HCT116 (cell line): Measurements from ENCODE around the gene CREB3L1. TPM values are rescaled to one million over a fixed set of nuclear protein-coding genes. Genes with fewer than 3 reads are reported as not detected.
"Not testable (repeated sequence)": the region's sequence is repeated elsewhere in the genome, so short reads cannot be mapped to it uniquely, and the experiment has no call there.

Experiments
- ATAC-seq: fragments of 200-7000 bp; cut with Tn5 transposase; 2 replicates; pipeline ENCODE4 v1.9.1; 2020; ENCODE audit warnings: mild to moderate bottlenecking, moderate library complexity
- BruUV-seq: library from RNA; stranded (reverse); fragments of 400-500 nt; replicated peaks from 2 replicates; lab custom pipeline; 2021; lab: Mats Ljungman, UMichigan
- CTCF ChIA-PET: fragments of 300-600 bp; sonication (Branson Sonifier 250); formaldehyde crosslinking; loops from one replicate; lab custom pipeline; 2021; ENCODE audit warnings: antibody characterized with exemption; lab: Charles Lee
- POLR2A ChIA-PET: fragments of 300-600, 350-600 bp; sonication (Branson Sonifier 250); formaldehyde crosslinking; loops from one replicate; lab custom pipeline; 2021; ENCODE audit warnings: antibody characterized with exemption; lab: Charles Lee
- RAD21 ChIA-PET, 2 experiments: fragments of 300-600 bp; sonication (Branson Sonifier 250); formaldehyde crosslinking; loops; one replicate each; lab custom pipeline; 2023; ENCODE audit warnings: low total read pairs in 2 of 2; ENCODE audit not compliant: uncharacterized antibody in 2 of 2, unreplicated experiment in 2 of 2, low non-redundant PET in 1 of 2; lab: Charles Lee
- DNase-seq: peaks from one replicate; pipeline ENCODE4 v3.0.0-alpha.2; 2010; ENCODE audit warnings: low read depth, low spot score
- H2AFZ ChIP-seq: fragments of 200-600 bp; shearing (Covaris generic), sonication (generic); 2 replicates; pipeline ENCODE4 v1.6.1; 2017; ENCODE audit warnings: low read depth, mixed run types, mixed read lengths, antibody characterized with exemption, low read length; ENCODE audit not compliant: poor library complexity, severe bottlenecking
- H3K27ac ChIP-seq: 2 replicates; pipeline ENCODE4 v1.5.1; 2012; ENCODE audit warnings: low read depth, low read length
- H3K27me3 ChIP-seq: fragments of 200-600 bp; sonication (generic); 2 replicates; pipeline ENCODE4 v1.6.1; 2016; ENCODE audit warnings: mixed run types, low read length, mixed read lengths; ENCODE audit not compliant: insufficient read depth
- H3K36me3 ChIP-seq, 2 experiments: fragments of 200-500 bp in 1 of 2; fragments of 200-600 bp in 1 of 2; sonication (Bioruptor generic) in 1 of 2; sonication (generic) in 1 of 2; 2 replicates each; pipeline versions ENCODE4 v1.5.1 to v1.6.1; 2014 to 2016; ENCODE audit warnings: low read length in 2 of 2, inconsistent platforms in 1 of 2, mixed read lengths in 1 of 2, mixed run types in 1 of 2; ENCODE audit not compliant: insufficient read depth in 2 of 2, control insufficient read depth in 1 of 2
- H3K4me1 ChIP-seq, 2 experiments: fragments of 200-600 bp in 1 of 2; sonication (generic) in 1 of 2; 2 replicates each; pipeline versions ENCODE4 v1.5.1 to v1.6.1; 2012 to 2017; ENCODE audit warnings: low read length in 2 of 2, inconsistent platforms in 1 of 2, mild to moderate bottlenecking in 1 of 2, mixed read lengths in 1 of 2, mixed run types in 1 of 2, moderate library complexity in 1 of 2; ENCODE audit not compliant: insufficient read depth in 2 of 2, control insufficient read depth in 1 of 2
- H3K4me2 ChIP-seq: fragments of 200-600 bp; sonication (generic); 2 replicates; pipeline ENCODE4 v1.6.1; 2017; ENCODE audit warnings: mixed run types, low read length, mixed read lengths
- H3K4me3 ChIP-seq, 2 experiments: fragments of 200-600 bp in 1 of 2; sonication (generic) in 1 of 2; replicated peaks in 1 of 2; 2 replicates each; pipeline ENCODE4 v1.5.1; 2011 to 2016; ENCODE audit warnings: low read length in 2 of 2, control low read depth in 1 of 2, low read depth in 1 of 2, mild to moderate bottlenecking in 1 of 2, mixed read lengths in 1 of 2, mixed run types in 1 of 2
- H3K79me2 ChIP-seq: fragments of 200-600 bp; sonication (generic); 2 replicates; pipeline ENCODE4 v1.6.1; 2017; ENCODE audit warnings: mild to moderate bottlenecking, mixed run types, low read length, moderate library complexity, mixed read lengths; ENCODE audit not compliant: insufficient read depth
- H3K9ac ChIP-seq: fragments of 200-600 bp; sonication (generic); 2 replicates; pipeline ENCODE4 v1.6.1; 2016; ENCODE audit warnings: low read length, mixed read lengths
- H3K9me2 ChIP-seq: fragments of 200-600 bp; sonication (generic), shearing (Covaris generic); 2 replicates; pipeline ENCODE4 v1.6.1; 2017; ENCODE audit warnings: mixed run types, mild to moderate bottlenecking, moderate library complexity; ENCODE audit not compliant: insufficient read depth
- H3K9me3 ChIP-seq, 2 experiments: fragments of 200-500 bp in 1 of 2; fragments of 200-600 bp in 1 of 2; sonication (Bioruptor generic) in 1 of 2; sonication (generic) in 1 of 2; 2 replicates each; pipeline ENCODE4 v1.6.1; 2014 to 2017; ENCODE audit warnings: low read length in 2 of 2, mixed read lengths in 2 of 2, inconsistent platforms in 1 of 2, low read depth in 1 of 2, mild to moderate bottlenecking in 1 of 2, mixed run types in 1 of 2, moderate library complexity in 1 of 2; ENCODE audit not compliant: control insufficient read depth in 1 of 2, insufficient read depth in 1 of 2
- H4K20me1 ChIP-seq: fragments of 200-600 bp; sonication (generic), shearing (Covaris generic); 2 replicates; pipeline ENCODE4 v1.6.1; 2017; ENCODE audit warnings: mixed run types, mild to moderate bottlenecking, moderate library complexity; ENCODE audit not compliant: insufficient read depth
- CBX3 ChIP-seq: IDR thresholded peaks from 2 replicates; pipeline ENCODE4 v1.6.1; 2012; ENCODE audit warnings: low read depth
- CEBPB ChIP-seq: IDR thresholded peaks from 2 replicates; pipeline ENCODE4 v1.6.1; 2012; ENCODE audit warnings: low read depth
- EGR1 ChIP-seq: IDR thresholded peaks from 2 replicates; pipeline ENCODE4 v1.6.1; 2012; ENCODE audit warnings: low read depth
- REST ChIP-seq: IDR thresholded peaks from 2 replicates; pipeline ENCODE4 v1.6.1; 2012; ENCODE audit warnings: low read depth
- SIN3A ChIP-seq: IDR thresholded peaks from 2 replicates; pipeline ENCODE4 v1.6.1; 2012; ENCODE audit warnings: low read depth
- YY1 ChIP-seq: IDR thresholded peaks from 2 replicates; pipeline ENCODE4 v1.6.1; 2011; ENCODE audit warnings: low read length, low read depth, moderate library complexity, mild to moderate bottlenecking; ENCODE audit not compliant: insufficient replicate concordance; ENCODE audit errors: extremely low read depth
- intact Hi-C: fragments of 100-400 bp; cut with micrococcal nuclease; formaldehyde crosslinking; loops from 2 replicates; pipeline ENCODE4 v1.10.0; 2022
- total RNA-seq: library from RNA; stranded (reverse); gene quantifications from one replicate; pipeline ENCODE4 v1.2.1, GENCODE V29; 2021; ENCODE audit not compliant: unreplicated experiment
- TF ChIP-seq, protein P1 (sequence below): IDR thresholded peaks from 2 replicates; pipeline ENCODE4 v1.6.1; 2012

Gene CREB3L1
- total RNA-seq, 1 experiment from 2014 or later: 0.37 TPM

DNA sequence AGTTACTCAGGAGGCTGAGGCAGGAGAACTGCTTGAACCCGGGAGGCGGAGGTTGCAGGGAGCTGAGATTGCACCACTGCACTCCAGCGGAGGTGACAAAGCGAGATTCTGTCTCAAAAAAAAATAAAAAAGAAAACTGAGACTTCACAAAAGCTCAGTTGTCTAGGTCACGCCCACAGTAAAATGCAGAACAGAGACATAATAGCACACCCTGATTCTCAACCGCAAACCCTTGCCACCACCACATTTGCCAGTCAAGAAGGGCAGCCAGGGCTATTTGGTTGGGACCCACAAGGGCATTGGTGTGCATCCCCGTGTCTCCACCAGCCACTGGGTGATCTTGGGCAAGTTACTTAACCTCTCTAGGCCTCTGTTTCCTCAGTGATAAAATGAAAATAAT is 25.4 kb downstream of the CREB3L1 start:
- Histone ChIP-seq H3K4me2 (no peak overlapping the region), H3K79me2 (no peaks in the 10 kb centered on the region), H4K20me1 (no peaks in the 10 kb centered on the region), H3K9me3 (no peaks in the 10 kb centered on the region), H3K36me3 (no peaks in the 10 kb centered on the region), H3K9me2 (no peaks in the 10 kb centered on the region), H3K9ac (no peak overlapping the region), H3K27me3 (no peaks in the 10 kb centered on the region), H3K4me1 (peaks cover 0 to 13% of the 10 kb centered on the region in 2 experiments; a peak in 2 of 4 replicates), H3K4me3 (no peak overlapping the region), H3K27ac (no peak overlapping the region), H2AFZ (no peak overlapping the region)
- POLR2A ChIA-PET: no interaction called here
- RAD21 ChIA-PET: no interaction called here
- TF ChIP-seq EGR1 (no peak), SIN3A (no peak), YY1 (no peak), REST (no peak), CEBPB (no peak), CBX3 (no peak)
- TF ChIP-seq, protein P1, sequence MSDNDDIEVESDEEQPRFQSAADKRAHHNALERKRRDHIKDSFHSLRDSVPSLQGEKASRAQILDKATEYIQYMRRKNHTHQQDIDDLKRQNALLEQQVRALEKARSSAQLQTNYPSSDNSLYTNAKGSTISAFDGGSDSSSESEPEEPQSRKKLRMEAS: no peak
- ATAC-seq (no peak), DNase-seq (no peak)
- CTCF ChIA-PET: no interaction called here
- intact Hi-C loops: no loop called here
- no TSS peak for BruUV-seq

- H3K4me3 ChIP-seq, DNase-seq, CTCF ChIA-PET, H3K79me2 ChIP-seq, H3K9ac ChIP-seq, H4K20me1 ChIP-seq, H3K27ac ChIP-seq, H3K27me3 ChIP-seq, intact Hi-C loops, BruUV-seq, H3K9me3 ChIP-seq, H3K4me2 ChIP-seq, H3K36me3 ChIP-seq, RAD21 ChIA-PET, H3K9me2 ChIP-seq, ATAC-seq, H2AFZ ChIP-seq: not testable (repeated sequence)
- peaks cover 0 to 21% of the 10 kb centered on the region in 2 experiments; a peak in 3 of 4 replicates for H3K4me1 ChIP-seq
- POLR2A ChIA-PET: interaction anchor here (0.8 kb wide), 1 partner anchor 61 kb away, joined by 5 read pairs; no protein-coding TSS in a partner anchor
These were observed 26.6 kb downstream of the CREB3L1 start for GRCh38 chr11:46304036-46304435.
